KMS-11 (cell line): ENCODE measurements around the gene GLA.

Experiments
- H2AFZ ChIP-seq: fragments of 200-600 bp; sonication (generic); 2 replicates; pipeline ENCODE4 v1.6.1; 2016; ENCODE audit warnings: antibody characterized with exemption, mixed run types, low read depth
- H3K27ac ChIP-seq: fragments of 200-600 bp; sonication (generic); 2 replicates; pipeline ENCODE4 v1.6.1; 2016; ENCODE audit warnings: mild to moderate bottlenecking, mixed run types
- H3K27me3 ChIP-seq: fragments of 200-600 bp; sonication (generic); 2 replicates; pipeline ENCODE4 v1.6.1; 2017; ENCODE audit warnings: mild to moderate bottlenecking, low read depth, mixed run types, moderate library complexity; ENCODE audit not compliant: insufficient read depth
- H3K36me3 ChIP-seq: fragments of 200-600 bp; sonication (generic); 2 replicates; pipeline ENCODE4 v1.6.1; 2017; ENCODE audit warnings: mild to moderate bottlenecking, mixed run types; ENCODE audit not compliant: insufficient read depth
- H3K4me1 ChIP-seq: fragments of 200-600 bp; sonication (generic); 2 replicates; pipeline ENCODE4 v1.6.1; 2016; ENCODE audit warnings: mild to moderate bottlenecking, low read depth, mixed run types; ENCODE audit not compliant: poor library complexity, severe bottlenecking
- H3K4me2 ChIP-seq: fragments of 200-600 bp; sonication (generic); 2 replicates; pipeline ENCODE4 v1.7.0; 2016; ENCODE audit warnings: mild to moderate bottlenecking, mixed run types
- H3K4me3 ChIP-seq: fragments of 200-600 bp; sonication (generic); IDR thresholded peaks from 2 replicates; pipeline ENCODE4 v1.6.1; 2017; ENCODE audit warnings: low read depth, low read length, mixed read lengths; ENCODE audit not compliant: insufficient read depth
- H3K79me2 ChIP-seq: fragments of 200-600 bp; sonication (generic); 2 replicates; pipeline ENCODE4 v1.6.1; 2016; ENCODE audit warnings: low read depth, mixed run types; ENCODE audit not compliant: insufficient read depth
- H3K9ac ChIP-seq: fragments of 200-600 bp; sonication (generic); 2 replicates; pipeline ENCODE4 v1.6.1; 2016; ENCODE audit warnings: mild to moderate bottlenecking, mixed run types
- H4K20me1 ChIP-seq: fragments of 200-600 bp; sonication (generic); 2 replicates; pipeline ENCODE4 v1.6.1; 2016; ENCODE audit warnings: mild to moderate bottlenecking, mixed run types; ENCODE audit not compliant: insufficient read depth
- TF ChIP-seq, protein P1 (sequence below): fragments of 200-600 bp; sonication (generic); conservative IDR thresholded peaks from 2 replicates; pipeline ENCODE4 v1.6.1; 2017; ENCODE audit warnings: low read depth, mild to moderate bottlenecking, antibody characterized with exemption, low read length, moderate library complexity, mixed read lengths

GLA gene

DNA sequence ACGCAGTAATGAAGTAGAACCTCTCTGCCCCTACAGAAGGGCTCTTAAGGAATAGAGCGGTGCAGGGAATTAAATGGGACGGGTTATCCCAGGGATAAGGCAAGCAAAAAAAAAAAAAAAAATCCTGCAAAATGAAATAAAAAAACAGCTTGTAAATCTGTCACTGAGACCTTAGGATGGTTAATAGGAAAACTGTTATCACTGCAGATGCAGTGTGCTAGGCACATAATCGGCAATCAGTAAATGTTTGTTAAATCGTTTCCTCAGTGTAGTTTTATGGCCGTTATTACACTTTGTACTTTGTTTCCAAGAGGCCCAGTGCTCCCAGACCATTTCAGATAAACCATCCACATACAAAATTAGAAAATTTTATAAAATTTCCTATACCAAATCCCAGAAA is 1.3 kb upstream of the GLA start:
- H3K27me3 ChIP-seq: no peaks in the 10 kb centered on the region
- H3K4me3 ChIP-seq: no peak overlapping the region
- peak overlapping the region; percentile 91 for H3K27ac ChIP-seq
- no peak overlapping the region for H2AFZ ChIP-seq
- TF ChIP-seq, protein P1, sequence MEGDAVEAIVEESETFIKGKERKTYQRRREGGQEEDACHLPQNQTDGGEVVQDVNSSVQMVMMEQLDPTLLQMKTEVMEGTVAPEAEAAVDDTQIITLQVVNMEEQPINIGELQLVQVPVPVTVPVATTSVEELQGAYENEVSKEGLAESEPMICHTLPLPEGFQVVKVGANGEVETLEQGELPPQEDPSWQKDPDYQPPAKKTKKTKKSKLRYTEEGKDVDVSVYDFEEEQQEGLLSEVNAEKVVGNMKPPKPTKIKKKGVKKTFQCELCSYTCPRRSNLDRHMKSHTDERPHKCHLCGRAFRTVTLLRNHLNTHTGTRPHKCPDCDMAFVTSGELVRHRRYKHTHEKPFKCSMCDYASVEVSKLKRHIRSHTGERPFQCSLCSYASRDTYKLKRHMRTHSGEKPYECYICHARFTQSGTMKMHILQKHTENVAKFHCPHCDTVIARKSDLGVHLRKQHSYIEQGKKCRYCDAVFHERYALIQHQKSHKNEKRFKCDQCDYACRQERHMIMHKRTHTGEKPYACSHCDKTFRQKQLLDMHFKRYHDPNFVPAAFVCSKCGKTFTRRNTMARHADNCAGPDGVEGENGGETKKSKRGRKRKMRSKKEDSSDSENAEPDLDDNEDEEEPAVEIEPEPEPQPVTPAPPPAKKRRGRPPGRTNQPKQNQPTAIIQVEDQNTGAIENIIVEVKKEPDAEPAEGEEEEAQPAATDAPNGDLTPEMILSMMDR: no peak
- peaks cover 13% of the 10 kb centered on the region for H3K4me1 ChIP-seq
- H4K20me1 ChIP-seq: no peaks in the 10 kb centered on the region
- H3K36me3 ChIP-seq: no peaks in the 10 kb centered on the region
- peaks cover 58% of the 10 kb centered on the region for H3K79me2 ChIP-seq
- H3K4me2 ChIP-seq: peak overlapping the region; percentile 78
- H3K9ac ChIP-seq: peak overlapping the region; percentile 93

DNA sequence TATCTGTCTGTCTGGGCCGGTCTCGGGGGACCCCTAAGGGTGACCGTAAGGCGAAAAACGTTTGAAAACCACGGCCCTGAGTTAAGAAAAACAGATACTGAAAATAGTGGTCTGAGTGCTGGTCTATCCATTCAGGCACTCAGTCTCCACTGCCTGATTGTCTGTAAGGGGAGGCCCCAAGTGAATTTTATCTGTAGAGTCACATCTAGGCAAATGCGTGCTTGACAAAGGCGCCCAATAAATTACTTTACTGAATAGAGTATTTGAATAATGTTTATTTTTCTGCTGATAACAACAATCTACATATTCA is 762 bp upstream of the GLA start:
- Histone ChIP-seq H3K27me3 (no peaks in the 10 kb centered on the region), H3K4me2 (peak overlapping the region; percentile 78), H3K9ac (peak overlapping the region; percentile 93), H3K79me2 (peaks cover 58% of the 10 kb centered on the region), H3K36me3 (no peaks in the 10 kb centered on the region), H3K4me3 (no peak overlapping the region), H4K20me1 (no peaks in the 10 kb centered on the region), H2AFZ (peak overlapping the region; percentile 42; the same call in 1 of the 2 replicates), H3K4me1 (peaks cover 13% of the 10 kb centered on the region), H3K27ac (peak overlapping the region; percentile 91)
- TF ChIP-seq, protein P1: no peak

DNA sequence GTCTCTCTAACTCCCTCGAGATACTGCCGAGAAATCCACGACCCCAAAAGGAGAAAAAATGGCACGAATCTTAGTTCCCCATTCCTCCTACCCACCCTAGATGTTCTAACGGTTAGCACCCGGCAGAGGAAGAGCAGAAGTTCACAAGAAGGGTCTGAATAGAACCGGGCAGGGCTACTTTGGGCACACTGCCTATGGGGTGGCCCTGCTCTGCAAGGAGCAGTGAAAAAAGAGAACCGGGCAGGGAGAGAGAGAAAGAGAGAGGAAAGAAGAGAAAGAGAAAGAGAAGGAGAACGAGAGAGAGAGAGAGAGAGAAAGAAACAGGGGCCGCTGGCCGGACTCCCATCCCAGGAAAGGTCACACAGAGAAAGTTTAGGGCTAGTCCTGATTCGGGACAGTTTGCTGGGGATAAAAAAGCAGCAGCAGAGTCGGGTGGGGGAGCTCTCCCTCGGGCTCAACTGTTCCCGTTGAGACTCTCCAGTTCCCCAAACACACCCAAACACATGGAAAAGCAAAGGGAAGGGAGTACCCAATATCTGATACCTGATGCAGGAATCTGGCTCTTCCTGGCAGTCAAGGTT is 468 bp downstream of the GLA start:
- peak overlapping the region; percentile 91 for H3K27ac ChIP-seq
- no peak overlapping the region for H3K4me3 ChIP-seq
- peak overlapping the region; percentile 93 for H3K9ac ChIP-seq
- no peaks in the 10 kb centered on the region for H3K27me3 ChIP-seq
- H3K36me3 ChIP-seq: no peaks in the 10 kb centered on the region
- H3K79me2 ChIP-seq: peaks cover 58% of the 10 kb centered on the region
- H4K20me1 ChIP-seq: no peaks in the 10 kb centered on the region
- H3K4me2 ChIP-seq: peak overlapping the region; percentile 76
- H3K4me1 ChIP-seq: peaks cover 13% of the 10 kb centered on the region
- peak overlapping the region; percentile 66 for H2AFZ ChIP-seq
- TF ChIP-seq, protein P1: no peak

DNA sequence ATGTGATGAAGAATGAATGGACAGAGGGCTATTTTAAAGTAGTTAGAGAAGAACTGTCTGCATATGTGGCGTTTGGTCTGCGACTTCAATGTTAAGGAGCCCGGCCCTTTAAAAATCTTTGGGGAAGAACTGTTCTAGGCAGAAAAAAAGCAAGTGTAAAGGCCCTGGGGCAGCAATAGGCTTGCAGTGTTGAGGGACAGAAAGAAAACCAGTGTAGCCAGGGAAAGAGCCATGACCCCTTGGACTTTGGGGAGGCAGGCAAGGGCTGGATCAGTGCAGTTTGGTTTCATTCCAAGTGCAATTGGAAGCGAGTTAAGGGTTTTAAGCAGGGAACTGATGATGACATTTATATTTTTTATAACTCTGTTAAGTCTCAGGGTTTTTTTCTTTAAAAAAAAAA is 7.9 kb downstream of the GLA start:
- Histone ChIP-seq H3K4me2 (no peak overlapping the region), H2AFZ (no peak overlapping the region), H3K27me3 (no peaks in the 10 kb centered on the region), H3K9ac (no peak overlapping the region), H3K27ac (no peak overlapping the region), H4K20me1 (no peaks in the 10 kb centered on the region), H3K36me3 (no peaks in the 10 kb centered on the region), H3K4me1 (no peaks in the 10 kb centered on the region), H3K4me3 (no peak overlapping the region), H3K79me2 (peaks cover 3% of the 10 kb centered on the region; the same call in 1 of the 2 replicates)
- TF ChIP-seq, protein P1: no peak
